DOHH2 (cell line): ENCODE measurements around the gene IFI27L2.

ENCODE experiments used
- CTCF ChIP-seq: fragments of 200-600 bp; sonication (generic); IDR thresholded peaks from one replicate; pipeline ENCODE4 v1.5.1; 2014; ENCODE audit warnings: antibody characterized with exemption, mild to moderate bottlenecking, low read depth, low read length; ENCODE audit not compliant: poor library complexity, severe bottlenecking
- EZH2phosphoT487 ChIP-seq: fragments of 200-600 bp; sonication (generic); IDR thresholded peaks from 2 replicates; pipeline ENCODE4 v1.6.1; 2017; ENCODE audit warnings: borderline replicate concordance, mild to moderate bottlenecking, antibody characterized with exemption, low read length, moderate library complexity, mixed read lengths

GRCh38 chr14:94175747-94176146, 46.3 kb upstream of the IFI27L2 start:
- no peak for TF ChIP-seq CTCF
- peak; percentile 19; the same call in 1 of the 2 replicates for TF ChIP-seq EZH2phosphoT487
